ACC112 (cell line): ENCODE data around the gene LTBP2.

Source experiments
- H2AFZ ChIP-seq: fragments of 200-600 bp; sonication (generic); one replicate; pipeline ENCODE4 v1.6.0; 2017; ENCODE audit warnings: antibody characterized with exemption, low read length; ENCODE audit not compliant: unreplicated experiment
- H3K27ac ChIP-seq: fragments of 200-600 bp; sonication (generic); 2 replicates; pipeline ENCODE4 v1.5.1; 2014; ENCODE audit warnings: low read depth, mild to moderate bottlenecking, antibody characterized with exemption, low read length, moderate library complexity
- H3K27me3 ChIP-seq: fragments of 200-600 bp; sonication (generic); 2 replicates; pipeline ENCODE4 v1.6.1; 2014; ENCODE audit warnings: mild to moderate bottlenecking, antibody characterized with exemption, low read length, moderate library complexity, mixed read lengths; ENCODE audit not compliant: insufficient read depth
- H3K36me3 ChIP-seq: fragments of 200-600 bp; sonication (generic); 2 replicates; pipeline ENCODE4 v1.6.1; 2016; ENCODE audit warnings: mild to moderate bottlenecking, antibody characterized with exemption, low read length, moderate library complexity, mixed read lengths; ENCODE audit not compliant: insufficient read depth
- H3K4me1 ChIP-seq: fragments of 200-600 bp; sonication (generic); one replicate; pipeline ENCODE4 v1.6.1; 2016; ENCODE audit warnings: low read length, mixed read lengths; ENCODE audit not compliant: insufficient read depth, unreplicated experiment, control insufficient read depth
- H3K4me3 ChIP-seq: fragments of 200-600 bp; sonication (generic); 2 replicates; pipeline ENCODE4 v1.5.1; 2014; ENCODE audit warnings: mild to moderate bottlenecking, low read depth, low read length
- H3K79me2 ChIP-seq: fragments of 200-600 bp; sonication (generic); one replicate; pipeline ENCODE4 v1.6.0; 2016; ENCODE audit warnings: low read length; ENCODE audit not compliant: control insufficient read depth, unreplicated experiment, insufficient read depth

Gene LTBP2

GRCh38 chr14:74601982-74602381 lies 10.1 kb downstream of the LTBP2 start:
- Histone ChIP-seq H3K79me2 (peaks cover 32% of the 10 kb centered on the region), H3K4me3 (no peak overlapping the region), H3K36me3 (0 out of 2 replicates have a peak, but pooled peaks cover 3% of the 10 kb centered on the region), H2AFZ (no peak overlapping the region), H3K27ac (no peak overlapping the region), H3K4me1 (peaks cover 27% of the 10 kb centered on the region), H3K27me3 (no peaks in the 10 kb centered on the region)

GRCh38 chr14:74599946-74600345 lies 12.1 kb downstream of the LTBP2 start:
- 0 out of 2 replicates have a peak, but pooled peaks cover 3% of the 10 kb centered on the region for H3K36me3 ChIP-seq
- H3K27ac ChIP-seq: no peak overlapping the region
- H3K79me2 ChIP-seq: peaks cover 18% of the 10 kb centered on the region

DNA sequence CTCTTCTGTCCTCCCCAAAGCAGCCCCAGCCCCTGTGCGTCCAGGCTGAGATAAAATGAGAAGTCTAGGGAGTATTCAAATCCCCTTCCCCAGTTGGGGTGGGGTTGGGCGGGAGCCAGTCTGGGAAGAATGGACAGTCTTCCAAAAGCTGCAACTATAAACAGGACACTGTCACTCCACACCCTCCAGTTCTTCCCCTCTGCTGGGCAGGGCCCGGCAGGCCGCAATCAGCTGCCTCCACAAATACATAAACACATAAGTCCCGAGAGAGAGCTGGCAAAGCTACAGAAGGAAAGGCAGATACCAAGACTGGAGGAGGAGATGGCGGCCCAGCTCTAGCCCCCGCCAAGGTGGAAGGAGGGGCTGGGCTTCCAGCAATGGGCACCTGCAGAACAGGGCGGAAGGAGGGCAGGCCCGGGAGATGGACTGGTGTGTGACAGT lies 12.7 kb downstream of the LTBP2 start:
- Histone ChIP-seq H3K27me3 (no peaks in the 10 kb centered on the region), H2AFZ (no peak overlapping the region), H3K27ac (no peak overlapping the region), H3K79me2 (peaks cover 19% of the 10 kb centered on the region), H3K4me3 (no peak overlapping the region), H3K36me3 (0 out of 2 replicates have a peak, but pooled peaks cover 3% of the 10 kb centered on the region), H3K4me1 (peaks cover 28% of the 10 kb centered on the region)

More at GRCh38 chr14:74599946-74600345, 12.1 kb downstream of the LTBP2 start:
- Histone ChIP-seq H3K4me1 (peaks cover 27% of the 10 kb centered on the region), H3K27me3 (no peaks in the 10 kb centered on the region), H2AFZ (no peak overlapping the region), H3K4me3 (no peak overlapping the region)

DNA sequence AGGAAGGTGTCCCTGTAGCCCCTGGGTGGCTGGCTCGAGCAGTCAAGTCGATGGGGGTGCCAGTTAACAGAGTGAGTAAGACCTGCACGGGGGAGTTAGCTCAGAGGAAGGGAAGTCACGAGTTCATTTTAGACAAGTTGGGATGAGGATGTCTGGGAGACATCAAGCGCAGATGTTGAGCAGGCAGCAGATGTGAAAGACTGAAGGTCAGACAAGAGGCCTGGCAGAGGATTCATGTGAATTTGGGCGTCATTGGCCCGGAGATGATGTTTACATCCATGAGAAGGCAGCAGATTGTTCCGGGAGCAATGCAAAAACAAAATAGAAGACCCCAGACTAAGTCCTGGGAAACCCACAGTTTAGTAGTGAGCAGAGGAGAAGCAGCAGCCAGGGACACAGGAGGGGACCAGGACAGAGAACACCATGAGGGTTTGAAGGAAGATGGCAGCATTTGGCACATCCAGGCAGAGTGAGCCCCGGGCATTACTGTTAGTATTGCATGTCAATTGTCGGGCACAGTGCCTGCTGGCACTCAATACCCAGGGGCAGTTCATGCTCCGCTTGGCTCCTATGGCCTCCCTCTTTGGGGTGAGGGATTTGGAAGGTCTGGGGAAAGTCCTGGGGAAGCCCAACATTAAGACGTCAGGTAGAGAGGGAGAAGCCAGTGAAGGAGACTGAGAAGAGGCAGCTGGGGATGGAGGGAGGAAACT lies 15.1 kb downstream of the LTBP2 start:
- Histone ChIP-seq H3K27me3 (no peaks in the 10 kb centered on the region), H3K79me2 (peaks cover 18% of the 10 kb centered on the region), H3K4me1 (peaks cover 51% of the 10 kb centered on the region), H3K27ac (no peak overlapping the region), H2AFZ (no peak overlapping the region), H3K36me3 (no peaks in the 10 kb centered on the region), H3K4me3 (no peak overlapping the region)

DNA sequence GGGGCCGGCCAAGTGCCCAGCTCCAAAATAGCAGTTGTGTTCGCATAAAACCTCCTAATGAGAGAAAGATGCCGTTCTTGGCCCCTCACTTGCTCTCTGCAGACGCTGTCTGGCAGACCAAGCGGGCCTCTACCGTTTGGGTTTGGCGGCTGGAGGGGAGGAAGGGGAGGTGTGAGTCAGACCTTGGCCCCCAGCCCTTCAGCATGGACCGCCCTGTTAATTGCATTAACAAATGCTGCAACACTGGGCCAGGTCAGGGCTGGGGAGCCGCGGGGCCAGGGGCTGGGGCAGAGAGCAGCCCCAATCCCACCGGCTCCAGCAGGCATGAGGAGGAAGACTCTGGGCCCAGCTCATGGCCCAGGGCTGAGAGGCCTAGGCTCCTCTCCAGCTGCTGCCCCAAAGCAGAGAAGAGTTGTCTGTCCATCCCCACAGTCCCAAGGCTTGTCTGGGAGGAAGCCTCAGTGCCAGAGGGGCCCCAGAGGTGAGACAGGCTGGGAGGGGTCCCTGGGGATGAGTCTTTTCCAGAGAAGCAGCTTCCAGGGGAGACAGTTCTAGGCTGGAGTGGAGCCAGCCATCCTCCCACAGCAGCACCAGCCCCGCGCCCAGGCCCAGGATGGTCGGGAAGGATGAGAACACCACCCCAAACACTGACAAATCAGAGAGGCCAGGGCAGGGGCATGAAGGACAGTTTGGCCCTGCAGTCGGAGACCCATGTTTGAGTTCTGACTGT lies 16.9 kb downstream of the LTBP2 start:
- peaks cover 27% of the 10 kb centered on the region for H3K79me2 ChIP-seq
- H3K36me3 ChIP-seq: no peaks in the 10 kb centered on the region
- H3K4me3 ChIP-seq: no peak overlapping the region
- H3K27ac ChIP-seq: peak overlapping the region; percentile 52
- H3K4me1 ChIP-seq: peaks cover 54% of the 10 kb centered on the region
- H3K27me3 ChIP-seq: no peaks in the 10 kb centered on the region
- peak overlapping the region; percentile 11 for H2AFZ ChIP-seq

DNA sequence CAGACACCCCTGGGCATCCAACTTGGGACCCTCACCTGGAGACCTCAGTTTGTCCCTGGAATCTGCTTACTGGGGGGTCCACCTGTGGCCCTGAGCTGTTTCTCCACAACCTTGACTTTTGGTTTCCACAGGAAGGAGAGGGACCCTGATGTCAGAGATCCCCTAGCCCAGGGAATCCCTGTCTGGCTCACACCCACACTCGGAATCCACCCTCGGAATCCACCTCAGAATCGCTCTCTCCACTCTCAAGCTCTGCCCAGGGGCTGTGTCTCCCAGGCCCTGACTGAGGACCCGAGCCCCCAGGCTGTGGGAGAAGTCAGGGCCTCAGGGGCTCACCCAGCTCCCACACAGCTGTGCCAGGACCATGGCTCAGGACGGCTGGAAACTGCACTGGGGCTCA lies 17.4 kb downstream of the LTBP2 start:
- H3K27ac ChIP-seq: peak overlapping the region; percentile 52
- H3K4me3 ChIP-seq: no peak overlapping the region
- H2AFZ ChIP-seq: no peak overlapping the region
- no peaks in the 10 kb centered on the region for H3K36me3 ChIP-seq
- no peaks in the 10 kb centered on the region for H3K27me3 ChIP-seq
- peaks cover 32% of the 10 kb centered on the region for H3K79me2 ChIP-seq
- peaks cover 53% of the 10 kb centered on the region for H3K4me1 ChIP-seq

DNA sequence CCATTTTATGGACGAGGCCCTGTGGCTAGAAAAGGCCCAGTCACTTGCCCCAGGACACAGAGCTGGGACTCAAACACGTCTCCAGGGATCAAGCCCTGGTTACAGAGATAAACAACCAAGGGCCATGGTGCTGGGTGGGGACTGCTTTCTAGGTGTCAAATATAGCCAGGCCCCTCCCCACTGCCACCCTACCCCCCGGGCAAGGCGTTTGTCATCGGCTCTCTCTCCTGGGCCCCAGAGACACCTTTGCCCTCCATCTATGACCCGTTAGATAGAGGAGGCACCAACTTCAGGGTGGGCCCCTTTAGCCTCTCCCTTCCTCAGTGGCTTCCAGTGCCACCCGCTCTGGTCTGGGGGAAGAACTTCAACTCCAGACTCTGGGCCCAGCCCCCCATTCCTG lies 18.0 kb downstream of the LTBP2 start:
- no peaks in the 10 kb centered on the region for H3K27me3 ChIP-seq
- no peak overlapping the region for H3K4me3 ChIP-seq
- peaks cover 38% of the 10 kb centered on the region for H3K79me2 ChIP-seq
- peak overlapping the region; percentile 52; the same call in 1 of the 2 replicates for H3K27ac ChIP-seq
- H3K36me3 ChIP-seq: no peaks in the 10 kb centered on the region
- H2AFZ ChIP-seq: no peak overlapping the region
- peaks cover 50% of the 10 kb centered on the region for H3K4me1 ChIP-seq

DNA sequence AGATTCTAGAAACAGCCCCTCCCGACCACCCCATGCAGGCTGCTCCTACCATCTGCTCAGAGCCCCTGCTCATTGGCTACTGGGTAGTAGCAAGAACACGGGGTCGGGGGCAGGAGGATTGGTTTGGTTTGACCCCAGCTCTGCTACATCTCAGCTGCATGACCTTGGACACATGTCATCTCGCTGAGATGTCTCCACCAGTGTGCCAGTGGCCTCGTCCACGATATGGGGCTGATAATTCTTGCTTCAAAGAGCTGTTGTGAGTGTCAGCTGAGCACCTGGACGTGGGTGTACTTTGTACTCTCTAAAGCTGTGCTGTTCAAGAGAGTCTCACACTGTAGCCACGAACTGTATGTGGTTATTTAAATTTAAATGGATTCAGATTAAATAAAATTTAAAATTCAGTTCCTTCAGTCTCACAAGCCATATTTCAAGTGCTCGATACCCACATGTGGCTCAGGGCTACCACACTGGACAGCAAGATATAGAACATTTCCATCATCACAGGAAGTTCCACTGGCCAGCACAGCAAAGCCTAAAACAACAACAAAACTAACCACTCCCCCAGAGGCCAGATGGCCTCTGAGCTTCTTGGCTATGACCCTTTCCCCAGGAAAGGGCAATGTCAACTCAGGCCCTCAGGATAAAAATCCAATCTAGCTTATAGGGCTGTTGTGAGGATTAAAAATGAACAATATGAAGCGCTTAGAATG lies 18.6 kb downstream of the LTBP2 start:
- Histone ChIP-seq H3K4me1 (peaks cover 50% of the 10 kb centered on the region), H2AFZ (peak overlapping the region; percentile 32), H3K79me2 (peaks cover 41% of the 10 kb centered on the region), H3K27ac (0 out of 2 replicates have a peak overlapping the region, but pooled peaks have one; percentile 4), H3K36me3 (no peaks in the 10 kb centered on the region), H3K27me3 (no peaks in the 10 kb centered on the region), H3K4me3 (no peak overlapping the region)

GRCh38 chr14:74592476-74593201 lies 19.4 kb downstream of the LTBP2 start:
- H3K27ac ChIP-seq: no peak overlapping the region
- H3K36me3 ChIP-seq: no peaks in the 10 kb centered on the region
- no peak overlapping the region for H2AFZ ChIP-seq
- H3K27me3 ChIP-seq: no peaks in the 10 kb centered on the region
- peaks cover 38% of the 10 kb centered on the region for H3K79me2 ChIP-seq
- H3K4me1 ChIP-seq: peaks cover 50% of the 10 kb centered on the region
- no peak overlapping the region for H3K4me3 ChIP-seq

DNA sequence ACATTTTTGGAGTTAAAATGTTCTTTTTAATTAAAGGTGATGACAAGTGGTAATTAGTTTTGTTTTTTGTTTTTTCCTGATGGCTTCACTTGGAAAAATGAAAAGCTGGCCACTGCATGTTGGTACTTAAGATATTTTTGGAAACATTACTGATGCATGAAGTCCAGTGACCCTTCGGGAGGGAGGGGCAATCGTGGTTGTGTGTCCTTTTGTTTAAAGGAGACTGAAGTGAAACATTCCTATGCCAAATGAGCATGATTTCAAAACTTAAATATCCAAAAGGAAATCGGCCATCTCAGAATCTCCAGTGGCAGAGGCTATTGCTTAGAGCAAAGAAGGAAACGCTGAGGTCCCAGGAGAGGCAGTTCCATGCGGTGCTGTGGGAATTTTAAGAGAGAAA lies 20.1 kb downstream of the LTBP2 start:
- no peak overlapping the region for H3K4me3 ChIP-seq

More for the DNA sequence above, 20.1 kb downstream of the LTBP2 start:
- 0 out of 2 replicates have a peak overlapping the region, but pooled peaks have one; percentile 1 for H3K27ac ChIP-seq
- no peak overlapping the region for H2AFZ ChIP-seq
- peaks cover 36% of the 10 kb centered on the region for H3K79me2 ChIP-seq
- H3K36me3 ChIP-seq: no peaks in the 10 kb centered on the region
- H3K4me1 ChIP-seq: peaks cover 47% of the 10 kb centered on the region
- H3K27me3 ChIP-seq: no peaks in the 10 kb centered on the region
